Testis (tissue), 2 donors: ENCODE results near the gene ABTB2.

ENCODE experiments used
- POLR2A ChIP-seq: fragments of 450-650 bp; IDR thresholded peaks from one replicate; pipeline ENCODE4 v1.6.1; 2017; ENCODE audit warnings: antibody characterized with exemption, mild to moderate bottlenecking, moderate library complexity
- TF ChIP-seq, protein P1 (sequence below), 3 experiments: fragments of 450-650 bp in 2 of 3; fragments of 200-600 bp in 1 of 3; sonication (generic) in 1 of 3; IDR thresholded peaks; one replicate each; pipeline ENCODE4 v1.5.1; 2016 to 2019; ENCODE audit warnings: antibody characterized with exemption in 3 of 3, mild to moderate bottlenecking in 2 of 3, moderate library complexity in 1 of 3

DNA sequence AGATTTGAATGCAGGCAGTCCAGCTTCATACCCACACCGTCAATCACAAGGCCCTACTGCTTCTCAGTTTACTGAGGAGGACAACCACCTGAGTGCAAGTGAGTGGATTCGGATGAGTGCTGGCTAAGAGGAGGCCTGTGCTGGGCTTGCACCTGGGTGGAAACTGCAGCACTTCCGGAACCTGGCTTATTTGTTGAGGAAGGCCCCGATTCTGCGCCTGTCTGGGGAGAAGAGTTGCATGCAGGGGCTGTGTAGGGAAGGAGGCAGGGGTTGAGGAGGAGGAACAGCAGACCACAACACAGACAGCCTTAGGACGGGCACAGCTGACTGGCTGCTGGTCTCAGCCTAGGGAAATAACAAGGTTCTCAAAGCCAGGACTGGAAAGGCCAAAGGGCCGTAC is 20.8 kb downstream of the ABTB2 start:
- TF ChIP-seq, protein P1, sequence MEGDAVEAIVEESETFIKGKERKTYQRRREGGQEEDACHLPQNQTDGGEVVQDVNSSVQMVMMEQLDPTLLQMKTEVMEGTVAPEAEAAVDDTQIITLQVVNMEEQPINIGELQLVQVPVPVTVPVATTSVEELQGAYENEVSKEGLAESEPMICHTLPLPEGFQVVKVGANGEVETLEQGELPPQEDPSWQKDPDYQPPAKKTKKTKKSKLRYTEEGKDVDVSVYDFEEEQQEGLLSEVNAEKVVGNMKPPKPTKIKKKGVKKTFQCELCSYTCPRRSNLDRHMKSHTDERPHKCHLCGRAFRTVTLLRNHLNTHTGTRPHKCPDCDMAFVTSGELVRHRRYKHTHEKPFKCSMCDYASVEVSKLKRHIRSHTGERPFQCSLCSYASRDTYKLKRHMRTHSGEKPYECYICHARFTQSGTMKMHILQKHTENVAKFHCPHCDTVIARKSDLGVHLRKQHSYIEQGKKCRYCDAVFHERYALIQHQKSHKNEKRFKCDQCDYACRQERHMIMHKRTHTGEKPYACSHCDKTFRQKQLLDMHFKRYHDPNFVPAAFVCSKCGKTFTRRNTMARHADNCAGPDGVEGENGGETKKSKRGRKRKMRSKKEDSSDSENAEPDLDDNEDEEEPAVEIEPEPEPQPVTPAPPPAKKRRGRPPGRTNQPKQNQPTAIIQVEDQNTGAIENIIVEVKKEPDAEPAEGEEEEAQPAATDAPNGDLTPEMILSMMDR (IDR thresholded peaks at IDR 0.05), result no peak
- TF ChIP-seq POLR2A, result no peak
